GM12865 (cell line): ENCODE data around the gene KRTAP10-3.
"Not testable (repeated sequence)": the region's sequence is repeated elsewhere in the genome, so short reads cannot be mapped to it uniquely, and the experiment has no call there.

Experiments used
- DNase-seq: peaks from one replicate; pipeline ENCODE4 v3.0.0; 2010; ENCODE audit warnings: low read depth
- H3K4me3 ChIP-seq: 2 replicates; pipeline ENCODE4 v1.5.1; 2011; ENCODE audit warnings: mild to moderate bottlenecking, low read depth, low read length, control low read depth
- CTCF ChIP-seq: IDR thresholded peaks from 2 replicates; pipeline ENCODE4 v1.5.1; 2011; ENCODE audit warnings: low read length, control low read depth, low read depth, inconsistent platforms; ENCODE audit not compliant: insufficient read depth; ENCODE audit errors: missing control alignments

The KRTAP10-3 gene

DNA sequence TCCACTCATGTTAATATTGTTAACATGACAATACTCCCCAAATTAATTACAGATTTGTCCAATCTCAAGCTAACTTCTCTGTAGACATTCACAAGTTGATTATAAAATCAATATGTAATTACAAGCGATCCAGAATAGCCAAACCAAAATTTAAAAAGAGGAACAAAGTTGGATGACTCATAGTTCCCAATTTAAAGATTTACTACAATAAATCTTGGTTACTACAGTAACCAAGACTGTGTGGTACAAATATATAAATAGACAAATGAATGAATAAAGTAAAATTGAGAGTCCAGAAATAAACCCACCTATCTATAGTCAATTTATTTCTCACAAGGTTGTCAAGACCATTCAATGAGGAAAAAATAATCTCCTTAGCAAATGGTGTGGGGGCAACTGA, 7.8 kb upstream of the KRTAP10-3 start:
- TF ChIP-seq CTCF = no peak
- no peak overlapping the region for H3K4me3 ChIP-seq
- no peak for DNase-seq

DNA sequence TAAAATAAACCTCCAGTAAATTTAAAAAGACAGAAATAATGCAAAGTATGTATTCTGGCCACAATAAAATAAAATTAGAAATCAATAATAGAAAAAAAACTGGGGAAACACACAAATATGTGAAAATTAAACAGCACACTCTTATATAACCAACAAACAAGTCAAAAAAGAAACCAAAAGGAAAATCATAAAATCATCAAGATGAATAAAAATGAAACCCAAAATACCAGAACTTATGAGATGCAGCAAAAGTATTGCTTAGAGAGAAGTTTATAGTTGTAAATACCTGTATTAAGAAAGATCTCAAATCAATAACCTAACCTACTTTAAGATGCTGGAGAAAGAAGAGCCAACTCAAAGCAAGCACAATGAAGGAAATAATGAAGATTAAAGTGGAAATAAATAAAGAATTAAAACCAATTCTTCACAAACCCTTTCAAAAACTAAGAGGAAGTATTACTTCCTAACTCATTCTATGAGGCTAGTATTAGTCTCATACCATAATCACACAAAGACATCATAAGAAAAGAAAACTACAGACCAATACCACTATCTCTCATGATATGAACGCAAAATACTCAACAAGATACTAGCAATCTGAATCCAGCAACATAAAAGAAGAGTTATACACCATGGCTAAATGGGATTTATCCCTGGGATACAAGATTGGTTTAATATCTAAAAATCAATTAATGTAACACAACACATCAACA, 6.4 kb upstream of the KRTAP10-3 start:
- no peak for DNase-seq
- no peak for TF ChIP-seq CTCF
- no peak overlapping the region for H3K4me3 ChIP-seq

GRCh38 chr21:44564099-44564498, 5.5 kb upstream of the KRTAP10-3 start:
- no peak overlapping the region for H3K4me3 ChIP-seq
- no peak for TF ChIP-seq CTCF
- DNase-seq = no peak

DNA sequence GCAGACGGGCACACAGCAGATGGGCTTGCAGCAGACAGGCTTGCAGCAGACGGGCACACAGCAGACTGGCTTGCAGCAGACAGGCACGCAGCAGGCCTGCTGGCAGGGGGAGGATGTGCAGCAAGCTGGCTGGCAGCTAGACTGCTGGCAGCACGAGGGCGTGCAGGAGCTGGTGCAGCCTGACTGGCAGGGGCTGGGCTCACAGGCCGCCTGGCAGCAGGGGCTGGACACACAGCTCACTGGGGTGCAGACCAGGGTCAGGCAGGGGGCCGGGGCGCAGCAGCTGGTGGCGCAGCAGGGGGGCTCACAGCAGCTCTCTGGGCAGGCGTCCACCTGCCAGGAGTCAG, 293 bp downstream of the KRTAP10-3 start:
- not testable (repeated sequence) for H3K4me3 ChIP-seq, DNase-seq

- no peak overlapping the region for H3K4me3 ChIP-seq
- TF ChIP-seq CTCF = no peak
- DNase-seq = no peak
Observed at GRCh38 chr21:44557491-44558328, 885 bp downstream of the KRTAP10-3 start.

DNA sequence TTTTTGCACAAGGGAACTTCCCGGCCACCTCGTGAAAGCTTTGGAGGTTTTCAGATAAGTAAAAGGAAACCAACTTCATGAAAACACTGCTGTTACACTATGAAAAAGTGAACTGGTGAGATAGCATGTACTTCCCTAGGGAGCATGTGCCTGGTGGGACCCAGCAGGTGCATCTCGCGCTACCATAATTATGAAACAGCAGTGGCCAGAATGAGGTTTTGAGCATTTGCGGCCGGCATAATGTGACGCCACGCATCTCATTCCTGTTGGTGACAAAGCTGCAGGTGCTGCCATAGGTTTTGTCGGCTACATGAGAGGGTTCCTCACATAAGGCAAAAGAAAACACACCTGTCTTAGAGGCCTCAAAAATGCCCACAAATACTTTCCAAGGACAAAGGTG, 1.7 kb downstream of the KRTAP10-3 start:
- peak; percentile 36 for DNase-seq
- no peak overlapping the region for H3K4me3 ChIP-seq
- TF ChIP-seq CTCF = no peak

DNA sequence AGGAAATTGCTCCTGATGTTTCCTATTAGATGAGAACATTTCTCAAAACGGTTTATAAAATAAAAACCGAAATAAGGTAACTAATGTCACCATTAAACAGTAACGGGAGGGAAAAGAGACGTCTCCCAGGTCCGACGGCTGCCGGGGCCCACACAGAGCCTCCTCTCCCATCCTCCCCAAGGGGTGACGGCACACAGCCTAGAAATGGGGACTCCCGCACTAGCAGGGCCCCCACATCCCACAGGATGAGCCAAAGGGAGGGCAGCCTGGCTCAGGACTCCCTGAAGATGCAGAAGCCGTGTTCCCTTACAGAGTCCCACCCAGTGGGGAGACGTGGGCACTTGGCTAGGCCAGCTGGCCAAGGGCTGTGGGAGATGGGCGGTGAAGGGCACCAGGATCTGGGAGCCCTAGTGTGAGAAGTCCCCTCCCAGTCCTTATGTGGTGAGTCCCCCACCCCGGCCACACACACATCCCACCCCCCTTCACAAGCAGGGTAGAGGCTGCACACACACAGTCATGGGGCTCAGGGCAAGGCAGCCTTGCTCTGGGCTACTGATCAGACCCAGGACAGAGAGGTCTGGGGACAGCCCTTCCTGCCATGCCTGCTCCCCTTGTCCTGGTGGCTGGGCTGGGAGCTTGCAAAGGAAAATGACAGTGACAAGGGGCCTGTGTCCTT, 3.3 kb downstream of the KRTAP10-3 start:
- DNase-seq = no peak
- TF ChIP-seq CTCF = no peak
- no peak overlapping the region for H3K4me3 ChIP-seq
